Stimulated activated CD4-positive, alpha-beta T cell treated with anti-CD3 and anti-CD28 coated beads, Interleukin-4, amount 100 ng/mL, for 24 hours (primary cell): ENCODE data around the gene COPS3.
A peak's percentile ranks its signal among the peaks of the same experiment; 100 is the strongest.

Experiments
- DNase-seq: peaks from one replicate; pipeline ENCODE4 v3.0.0-alpha.2; 2020

The COPS3 gene

GRCh38 chr17:17239832-17240231 is 41.2 kb downstream of the COPS3 start:
- no peak for DNase-seq

- peak; percentile 93 for DNase-seq
Observed at GRCh38 chr17:17237026-17237799, 43.8 kb downstream of the COPS3 start, which contains the start of gene FLCN. Gene FLCN (minus strand): TSS chr17:17237168. CDS start chr17:17228137, 9,031 bp downstream.

- DNase-seq, result no peak
Observed at GRCh38 chr17:17236295-17237025, 44.6 kb downstream of the COPS3 start.

GRCh38 chr17:17235212-17236174 is 45.6 kb downstream of the COPS3 start:
- DNase-seq, result no peak

GRCh38 chr17:17232303-17232621 is 48.8 kb downstream of the COPS3 start:
- no peak for DNase-seq

- no peak for DNase-seq
Observed at GRCh38 chr17:17231621-17232302, 49.3 kb downstream of the COPS3 start.

- DNase-seq, result no peak
Observed at GRCh38 chr17:17229416-17230384, 51.3 kb downstream of the COPS3 start.

- DNase-seq, result no peak
Observed at GRCh38 chr17:17228521-17229279, 52.3 kb downstream of the COPS3 start.

- no peak for DNase-seq
Observed at GRCh38 chr17:17227608-17228520, 53.2 kb downstream of the COPS3 start.

GRCh38 chr17:17226451-17227265 is 54.4 kb downstream of the COPS3 start:
- no peak for DNase-seq

GRCh38 chr17:17225901-17226300 is 55.1 kb downstream of the COPS3 start:
- DNase-seq, result no peak

GRCh38 chr17:17224137-17224536 is 56.9 kb downstream of the COPS3 start:
- DNase-seq, result no peak

GRCh38 chr17:17223736-17224135 is 57.3 kb downstream of the COPS3 start:
- no peak for DNase-seq

- DNase-seq, result no peak
Observed at GRCh38 chr17:17221329-17221728, 59.7 kb downstream of the COPS3 start.

GRCh38 chr17:17220529-17220928 is 60.5 kb downstream of the COPS3 start:
- DNase-seq, result no peak

GRCh38 chr17:17217995-17218394 is 63.1 kb downstream of the COPS3 start:
- no peak for DNase-seq

- no peak for DNase-seq
Observed at GRCh38 chr17:17216776-17217175, 64.3 kb downstream of the COPS3 start.

- no peak for DNase-seq
Observed at GRCh38 chr17:17216236-17216635, 64.8 kb downstream of the COPS3 start.

- no peak for DNase-seq
Observed at GRCh38 chr17:17215575-17215974, 65.5 kb downstream of the COPS3 start.
